GM12892 (cell line): ENCODE results near the gene RAD9B.
"Not testable (repeated sequence)": the region's sequence is repeated elsewhere in the genome, so short reads cannot be mapped to it uniquely, and the experiment has no call there.

Source experiments
- DNase-seq: peaks from one replicate; pipeline ENCODE4 v3.0.0; 2011; ENCODE audit not compliant: insufficient read length
- FAIRE-seq: peaks from 2 replicates; lab custom pipeline; 2011; peaks lifted over from hg19 to GRCh38; lab: Jason Lieb, UNC
- POLR2A ChIP-seq: IDR thresholded peaks from 2 replicates; pipeline ENCODE4 v1.6.1; 2011; ENCODE audit warnings: low read depth, low read length, control low read depth
- POLR2AphosphoS5 ChIP-seq: IDR thresholded peaks from 2 replicates; pipeline ENCODE4 v1.6.1; 2011; ENCODE audit warnings: low read depth, low read length, control low read depth
- TAF1 ChIP-seq: IDR thresholded peaks from 2 replicates; pipeline ENCODE4 v1.6.1; 2011; ENCODE audit warnings: low read depth, mild to moderate bottlenecking, control low read depth, low read length, borderline replicate concordance

The RAD9B gene

DNA sequence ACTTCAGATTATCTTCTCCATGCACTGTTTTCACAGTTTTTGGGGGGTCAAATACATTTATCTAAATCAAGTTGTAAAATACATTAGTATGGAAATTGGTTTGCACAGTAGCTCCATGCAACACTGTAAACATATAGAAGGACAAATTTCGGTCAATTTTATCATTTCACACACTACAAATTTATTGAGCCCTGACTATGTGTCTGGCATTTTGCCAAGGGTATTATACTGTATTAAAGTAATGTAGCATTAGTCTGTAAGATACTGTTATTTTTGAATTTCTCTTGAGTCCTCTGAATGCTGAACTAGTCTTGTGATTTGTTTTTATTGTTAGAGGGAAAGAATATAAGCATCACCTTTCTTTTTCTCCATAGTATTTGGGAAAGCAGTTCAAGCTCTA, 1.3 kb downstream of the RAD9B start:
- FAIRE-seq: no peak
- no peak for DNase-seq

DNA sequence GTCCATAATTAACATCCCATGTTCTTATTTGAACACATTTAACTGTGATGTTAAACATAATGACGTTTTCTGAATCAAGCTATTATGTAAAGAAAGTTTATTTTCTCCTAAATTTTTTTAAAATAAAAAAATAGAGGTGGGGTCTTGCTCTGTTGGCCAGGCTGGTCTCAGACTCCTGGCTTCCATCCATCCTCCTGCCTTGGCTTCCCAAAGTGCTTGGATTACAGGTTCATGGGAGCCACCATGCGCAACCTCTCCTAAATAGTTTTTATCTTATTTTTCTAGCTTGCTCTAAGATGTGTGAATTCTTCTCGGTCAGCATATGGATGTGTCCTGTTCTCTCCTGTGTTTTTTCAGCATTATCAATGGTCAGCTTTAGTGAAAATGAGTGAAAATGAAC, 3.2 kb downstream of the RAD9B start:
- DNase-seq: no peak
- no peak for FAIRE-seq
- TF ChIP-seq POLR2A (no peak), TAF1 (no peak), POLR2AphosphoS5 (no peak)

More for the DNA sequence above, 1.3 kb downstream of the RAD9B start:
- TF ChIP-seq POLR2A (no peak), POLR2AphosphoS5 (no peak), TAF1 (no peak)

DNA sequence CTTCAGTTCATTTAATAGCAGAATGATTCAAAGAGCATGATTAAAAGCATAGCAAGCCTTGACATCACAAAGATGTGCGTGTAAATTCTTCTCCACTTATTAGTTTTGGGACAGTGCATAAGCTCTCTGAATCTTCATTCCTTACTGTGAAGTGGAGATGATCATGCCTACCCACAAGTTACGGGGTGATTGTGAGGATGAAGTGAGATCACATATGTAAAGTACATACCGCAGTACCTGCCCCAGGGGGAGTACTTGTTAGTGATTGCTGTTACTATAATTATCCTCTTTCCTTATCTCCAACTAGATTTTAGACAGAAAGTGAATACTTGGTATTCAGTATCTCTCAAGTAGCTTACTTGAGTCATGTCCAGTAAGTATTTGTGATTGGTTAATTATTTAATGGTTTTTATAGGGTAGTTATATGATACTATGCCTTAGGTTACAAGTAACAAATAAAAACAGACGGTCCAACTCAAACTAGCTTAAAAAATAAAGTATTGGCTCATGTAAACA, 6.0 kb downstream of the RAD9B start:
- no peak for FAIRE-seq
- DNase-seq: no peak
- TF ChIP-seq POLR2AphosphoS5: no peak
- TF ChIP-seq POLR2A: no peak
- TF ChIP-seq TAF1: no peak

DNA sequence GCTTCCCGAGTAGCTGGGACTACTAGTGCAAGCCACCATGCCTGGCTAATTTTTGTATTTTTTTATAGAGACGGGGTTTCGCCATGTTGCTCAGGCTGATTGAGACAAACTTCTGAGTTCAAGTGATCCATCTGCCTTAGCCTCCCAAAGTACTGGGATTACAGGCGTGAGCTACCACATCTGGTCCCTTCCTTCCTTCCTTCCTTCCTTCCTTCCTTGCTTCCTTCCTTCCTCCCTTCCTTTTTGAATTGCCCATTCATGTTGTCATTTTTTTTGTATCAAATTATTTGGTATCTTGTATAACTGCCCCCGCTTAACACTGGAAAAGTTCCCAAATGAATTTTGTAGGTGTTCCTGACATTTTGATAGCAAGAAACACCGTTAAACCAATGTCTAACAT, 11.7 kb downstream of the RAD9B start:
- DNase-seq: no peak
- TF ChIP-seq TAF1 (no peak), POLR2A (no peak), POLR2AphosphoS5 (no peak)
- no peak for FAIRE-seq

DNA sequence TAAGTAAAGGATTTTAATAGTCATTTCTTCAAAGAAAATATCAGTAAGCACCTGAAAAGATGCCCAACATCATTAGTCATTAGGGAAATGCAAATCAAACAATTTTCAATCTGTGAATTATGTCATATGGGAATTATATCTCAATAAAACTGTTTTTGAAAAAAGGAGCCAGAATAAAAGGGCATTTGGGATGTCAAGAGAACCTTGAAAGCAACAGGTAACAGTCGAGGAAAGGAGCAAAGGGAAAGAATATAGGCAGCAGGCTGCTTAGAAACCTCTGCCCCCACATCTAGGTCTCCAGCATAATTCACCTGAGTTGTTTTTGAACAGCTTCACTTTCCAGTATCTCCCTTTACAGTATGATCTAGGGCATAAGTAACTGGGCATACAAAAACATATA, 12.2 kb downstream of the RAD9B start:
- DNase-seq (no peak), FAIRE-seq (no peak)
- TF ChIP-seq TAF1 (no peak), POLR2A (no peak), POLR2AphosphoS5 (no peak)

DNA sequence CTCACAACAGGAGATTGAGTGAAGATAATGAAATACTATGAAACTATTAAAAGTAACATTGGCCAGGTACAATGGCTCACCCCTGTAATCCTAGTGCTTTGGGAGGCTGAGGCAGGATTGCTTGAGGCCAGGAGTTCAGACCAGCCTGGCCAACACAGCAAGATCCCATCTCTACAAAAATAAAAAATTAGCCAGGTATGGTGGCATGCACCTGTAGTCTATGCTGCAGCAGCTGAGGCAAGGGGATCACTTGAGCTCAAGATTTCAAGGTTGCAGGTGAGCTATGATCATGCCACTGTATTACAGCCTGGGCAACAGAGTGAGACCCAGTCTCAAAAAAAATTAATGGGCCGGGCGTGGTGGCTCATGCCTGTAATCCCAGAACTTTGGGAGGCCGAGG, 14.9 kb downstream of the RAD9B start:
- TF ChIP-seq POLR2AphosphoS5 (no peak), TAF1 (no peak), POLR2A (no peak)
- no peak for FAIRE-seq
- DNase-seq: no peak

DNA sequence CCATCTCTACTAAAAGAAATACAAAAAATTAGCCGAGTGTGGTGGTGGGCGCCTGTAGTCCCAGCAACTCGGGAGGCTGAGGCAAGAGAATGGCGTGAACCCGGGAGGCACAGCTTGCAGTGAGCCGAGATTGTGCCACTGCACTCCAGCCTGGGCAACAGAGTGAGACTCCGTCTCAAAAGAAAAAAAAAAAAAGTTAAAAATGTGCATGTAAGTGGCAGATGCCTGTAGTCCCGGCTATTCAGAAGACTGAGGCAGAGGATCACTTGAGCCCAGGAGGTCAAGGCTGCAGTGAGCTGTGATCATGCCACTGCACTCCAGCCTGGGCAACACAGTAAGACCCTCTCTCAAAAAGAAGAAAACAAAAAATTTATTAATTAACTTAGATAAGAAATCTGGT, 15.9 kb downstream of the RAD9B start:
- FAIRE-seq, DNase-seq: not testable (repeated sequence)

DNA sequence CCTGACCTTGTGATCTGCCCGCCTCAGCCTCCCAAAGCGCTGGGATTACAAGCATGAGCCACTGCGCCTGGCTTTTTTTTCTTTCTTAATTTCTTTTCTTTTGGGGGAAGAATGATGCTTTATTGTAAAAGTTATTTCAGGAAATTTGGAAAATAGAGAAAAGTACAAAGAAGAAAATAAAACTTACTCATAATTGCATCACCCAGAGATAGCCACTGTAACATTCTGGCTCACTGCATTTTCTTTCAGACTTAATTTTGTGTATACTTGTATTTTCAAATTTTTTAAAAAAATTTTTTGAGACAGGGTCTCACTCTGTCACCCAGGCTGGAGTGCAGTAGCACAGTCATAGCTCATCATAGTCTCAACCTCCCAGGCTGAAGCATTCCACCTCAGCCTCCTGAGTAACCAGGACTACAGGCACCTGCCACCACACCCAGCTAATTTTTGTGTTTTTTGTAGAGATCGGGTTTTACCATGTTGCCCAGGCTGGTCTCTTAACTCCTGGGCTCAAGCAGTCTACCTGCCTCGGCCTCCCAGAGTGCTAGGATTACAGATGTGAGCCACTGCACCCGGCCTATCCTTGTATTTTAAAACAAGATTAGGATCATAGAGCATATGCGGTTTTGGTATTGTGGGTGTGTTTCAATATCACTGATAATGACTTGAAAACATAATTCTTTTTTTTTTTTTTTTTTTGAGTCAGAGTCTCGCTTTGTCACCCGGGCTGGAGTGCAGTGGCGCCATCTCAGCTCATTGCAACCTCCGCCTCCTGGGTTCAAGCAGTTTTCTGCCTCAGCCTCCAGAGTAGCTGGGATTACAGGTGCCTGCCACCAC, 19.0 kb downstream of the RAD9B start:
- FAIRE-seq, DNase-seq: not testable (repeated sequence)

DNA sequence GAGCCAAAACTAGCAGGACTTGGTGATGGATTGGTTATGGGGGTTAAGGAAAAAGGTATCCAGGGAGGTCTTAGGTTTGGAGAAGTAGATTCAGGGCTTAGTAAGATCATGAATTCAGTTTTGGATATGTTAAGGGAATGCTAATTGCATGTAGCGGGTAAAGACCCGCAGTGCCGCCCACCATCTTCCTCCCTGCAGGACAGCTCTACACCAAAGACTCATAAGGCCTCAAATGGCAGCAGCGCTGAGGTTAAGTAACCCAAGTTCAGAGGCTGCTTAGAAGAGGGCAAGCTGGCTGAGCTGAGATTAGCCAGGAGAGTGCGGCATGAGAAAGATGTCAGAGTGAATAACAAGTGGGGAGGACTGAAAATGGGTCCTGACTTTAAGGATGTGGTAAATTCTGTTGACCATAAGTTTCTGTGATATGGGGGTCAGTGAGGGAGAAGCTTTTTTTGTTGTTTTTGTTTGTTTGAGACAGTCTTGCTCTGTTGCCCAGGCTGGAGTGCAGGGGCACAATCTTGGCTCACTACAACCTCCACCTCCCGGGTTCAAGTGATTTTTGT, 26.2 kb downstream of the RAD9B start:
- no peak for TF ChIP-seq POLR2A
- no peak for TF ChIP-seq POLR2AphosphoS5
- TF ChIP-seq TAF1: no peak
- DNase-seq (no peak), FAIRE-seq (no peak)

DNA sequence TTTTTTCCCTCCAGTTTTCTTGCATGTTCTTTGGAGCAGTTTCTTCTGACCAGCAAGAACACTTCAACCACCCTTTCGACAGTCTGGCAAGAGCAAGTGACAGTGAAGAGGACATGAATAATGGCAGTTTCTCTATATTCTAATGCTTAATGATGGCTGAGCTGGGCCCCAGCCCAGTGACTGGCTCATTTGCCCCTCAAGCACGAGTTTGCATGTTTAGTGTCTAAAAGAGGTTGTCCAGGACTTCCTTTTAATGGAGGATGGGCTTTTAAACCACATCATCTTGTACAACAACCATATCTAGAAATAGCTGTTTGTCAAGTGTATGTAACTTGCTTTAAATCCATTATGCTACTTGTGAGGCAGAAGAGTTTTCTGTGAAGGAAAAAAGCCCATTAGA, 28.4 kb downstream of the RAD9B start:
- DNase-seq (no peak), FAIRE-seq (peak; percentile 64)
- TF ChIP-seq TAF1: no peak
- TF ChIP-seq POLR2A: no peak
- TF ChIP-seq POLR2AphosphoS5: no peak

DNA sequence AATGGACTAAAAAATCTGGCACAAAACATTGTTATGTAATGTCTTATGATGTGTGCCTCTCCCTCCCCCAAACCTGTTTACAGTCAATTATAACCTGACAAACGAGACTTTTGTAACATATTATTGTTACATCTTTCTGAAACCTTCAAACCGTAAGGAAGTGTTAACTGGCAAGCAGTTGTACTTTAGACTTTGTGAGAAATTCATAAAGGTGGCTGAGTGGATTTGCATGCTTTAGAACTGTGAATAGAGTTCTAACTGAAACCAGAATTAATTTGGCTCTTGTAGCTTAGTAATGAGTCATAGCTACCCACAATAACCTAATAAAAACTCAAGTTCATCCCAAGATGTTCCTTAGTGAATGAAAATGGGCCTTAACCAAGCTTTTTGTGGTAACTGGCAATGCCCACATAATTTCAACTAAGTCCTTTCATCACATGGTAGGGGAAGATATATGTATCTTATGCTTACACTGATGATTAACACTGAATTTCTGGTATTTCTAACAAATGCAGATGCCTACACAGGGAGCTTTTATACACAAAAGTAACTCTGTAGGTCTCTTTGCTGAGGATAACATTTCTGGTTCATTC, 29.7 kb downstream of the RAD9B start:
- peak; percentile 23 for DNase-seq
- no peak for TF ChIP-seq TAF1
- no peak; the same call in 1 of the 2 replicates for TF ChIP-seq POLR2A
- TF ChIP-seq POLR2AphosphoS5: no peak; the same call in 1 of the 2 replicates
- FAIRE-seq: peak; percentile 98

DNA sequence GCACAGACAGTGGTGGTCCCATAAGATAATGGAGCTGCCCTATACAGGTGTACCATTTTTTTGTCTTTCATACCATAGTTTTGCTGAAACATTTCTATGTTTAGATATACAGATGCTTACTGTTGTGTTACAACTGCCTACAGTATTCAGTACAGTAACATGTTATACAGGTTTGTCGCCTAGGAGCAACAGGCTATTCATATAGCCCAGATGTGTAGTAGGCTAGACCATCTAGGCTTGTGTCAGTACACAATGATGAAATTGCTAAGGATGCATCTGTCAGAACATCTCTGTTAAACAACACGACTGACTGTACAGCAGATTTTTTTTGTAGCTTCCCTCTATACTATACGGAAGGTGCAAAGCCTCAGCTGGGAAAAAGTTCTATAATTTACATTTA, 30.5 kb downstream of the RAD9B start:
- no peak for FAIRE-seq

More for the DNA sequence above, 30.5 kb downstream of the RAD9B start:
- no peak for TF ChIP-seq POLR2AphosphoS5
- TF ChIP-seq POLR2A: no peak
- TF ChIP-seq TAF1: no peak
- DNase-seq: no peak
